GM12878 (cell line): ENCODE data around the gene NUAK1. TPM values are rescaled to one million over a fixed set of nuclear protein-coding genes. Genes with fewer than 3 reads are reported as not detected.

ENCODE experiments used
- ATAC-seq: fragments of 200-7000 bp; cut with Tn5 transposase; 3 replicates; pipeline ENCODE4 v1.9.1; 2020; ENCODE audit warnings: mild to moderate bottlenecking, moderate library complexity
- BruUV-seq: library from RNA; stranded (reverse); fragments of 400-500 nt; replicated peaks from 2 replicates; lab custom pipeline; 2021; lab: Mats Ljungman, UMichigan
- CTCF ChIA-PET: fragments of 300-600 bp; sonication (Branson Sonifier 250); formaldehyde crosslinking; extraction: SDS; loops from one replicate; lab custom pipeline; 2021; ENCODE audit warnings: inconsistent platforms; lab: Yijun Ruan, JAX
- POLR2A ChIA-PET: fragments of 350-600 bp; formaldehyde crosslinking; extraction: SDS; loops from one replicate; lab custom pipeline; 2021; ENCODE audit warnings: inconsistent platforms; lab: Charles Lee
- RAD21 ChIA-PET: fragments of 300-600 bp; sonication (Branson Sonifier 250); formaldehyde crosslinking; loops from one replicate; lab custom pipeline; 2023; ENCODE audit warnings: antibody characterized with exemption; ENCODE audit not compliant: unreplicated experiment; lab: Charles Lee
- SMC1A ChIA-PET: fragments of 300-600 bp; sonication (Branson Sonifier 250); formaldehyde crosslinking; loops from one replicate; lab custom pipeline; 2023; ENCODE audit not compliant: unreplicated experiment, uncharacterized antibody; lab: Charles Lee
- DNase-seq: peaks from one replicate; pipeline ENCODE4 v3.0.0-alpha.2; 2011; ENCODE audit warnings: low read depth, low spot score
- FAIRE-seq: peaks from 3 replicates; lab custom pipeline; 2011; peaks lifted over from hg19 to GRCh38; lab: Jason Lieb, UNC
- H2AFZ ChIP-seq: 2 replicates; pipeline ENCODE4 v1.6.0; 2011; ENCODE audit warnings: low read depth, low read length, control low read depth; ENCODE audit not compliant: control insufficient read depth
- H3K27ac ChIP-seq: 2 replicates; pipeline ENCODE4 v1.5.1; 2011; ENCODE audit warnings: control low read depth; ENCODE audit not compliant: control insufficient read depth, insufficient read depth
- H3K27me3 ChIP-seq, 2 experiments: replicated peaks in 1 of 2; 2 replicates each; pipeline versions ENCODE4 v1.6.0 to v1.6.1; 2011; ENCODE audit warnings: low read length in 1 of 2; ENCODE audit not compliant: control insufficient read depth in 2 of 2, insufficient read depth in 2 of 2
- H3K36me3 ChIP-seq, 2 experiments: 2 replicates each; pipeline ENCODE4 v1.5.1; 2011; ENCODE audit warnings: low read length in 1 of 2; ENCODE audit not compliant: control insufficient read depth in 2 of 2, insufficient read depth in 2 of 2
- H3K4me1 ChIP-seq: 2 replicates; pipeline ENCODE4 v1.6.1; 2011; ENCODE audit warnings: mild to moderate bottlenecking, low read length, moderate library complexity, mixed read lengths; ENCODE audit not compliant: control insufficient read depth, insufficient read depth
- H3K4me2 ChIP-seq: 2 replicates; pipeline ENCODE4 v1.6.0; 2011; ENCODE audit warnings: control low read depth; ENCODE audit not compliant: control insufficient read depth, insufficient read depth
- H3K4me3 ChIP-seq: fragments of 200-600 bp; sonication (generic); 2 replicates; pipeline ENCODE4 v1.5.1; 2016
- H3K79me2 ChIP-seq: 2 replicates; pipeline ENCODE4 v1.6.0; 2011; ENCODE audit warnings: low read length; ENCODE audit not compliant: control insufficient read depth, insufficient read depth
- H3K9ac ChIP-seq: 2 replicates; pipeline ENCODE4 v1.8.0; 2011; ENCODE audit warnings: low read length, control low read depth, mixed read lengths; ENCODE audit not compliant: control insufficient read depth, insufficient read depth
- H3K9me3 ChIP-seq: replicated peaks from 3 replicates; pipeline ENCODE4 v1.5.1; 2011; ENCODE audit warnings: mild to moderate bottlenecking, low read length; ENCODE audit not compliant: control insufficient read depth, insufficient read depth
- H4K20me1 ChIP-seq: 2 replicates; pipeline ENCODE4 v1.6.0; 2011; ENCODE audit not compliant: control insufficient read depth, insufficient read depth
- BRCA1 ChIP-seq: IDR thresholded peaks from 2 replicates; pipeline ENCODE4 v1.6.1; 2011; ENCODE audit warnings: low read depth, low read length, improper control_type of control experiment
- POU2F2 ChIP-seq: IDR thresholded peaks from 3 replicates; pipeline ENCODE4 v1.6.1; 2011; ENCODE audit warnings: low read depth, mild to moderate bottlenecking, low read length, borderline replicate concordance
- RAD21 ChIP-seq: IDR thresholded peaks from 2 replicates; pipeline ENCODE4 v1.6.1; 2011; ENCODE audit warnings: mild to moderate bottlenecking, low read depth, low read length, moderate library complexity; ENCODE audit not compliant: insufficient read depth
- RCOR1 ChIP-seq: conservative IDR thresholded peaks from 2 replicates; pipeline ENCODE4 v1.6.1; 2012; ENCODE audit warnings: low read depth, low read length, improper control_type of control experiment
- RUNX3 ChIP-seq: IDR thresholded peaks from 2 replicates; pipeline ENCODE4 v1.6.1; 2012; ENCODE audit warnings: low read length, inconsistent platforms
- SMC3 ChIP-seq: IDR thresholded peaks from 2 replicates; pipeline ENCODE4 v1.6.1; 2011; ENCODE audit warnings: low read length, improper control_type of control experiment, borderline replicate concordance
- YY1 ChIP-seq: IDR thresholded peaks from 2 replicates; pipeline ENCODE4 v1.6.1; 2011; ENCODE audit warnings: low read depth, mild to moderate bottlenecking, low read length
- WGBS: methylation state at CpG from one replicate; pipeline ENCODE4 v1.1.6; 2016; ENCODE audit warnings: low lambda C conversion rate; ENCODE audit not compliant: insufficient replicate concordance, insufficient coverage; ENCODE audit errors: missing lambda C conversion rate; 5-methylcytosine and 5-hydroxymethylcytosine counted together
- in situ Hi-C: fragments of 300-500 bp; cut with MboI; formaldehyde crosslinking; loops from 9 replicates; pipeline ENCODE4 v1.14.3; 2018; ENCODE audit warnings: mixed read lengths
- intact Hi-C: fragments of 100-400 bp; cut with micrococcal nuclease; formaldehyde crosslinking; loops from one replicate; pipeline ENCODE4 v1.14.2; 2022; ENCODE audit not compliant: unreplicated experiment
- polyA plus RNA-seq, 11 experiments: library from polyadenylated mRNA; depleted of rRNA in 4 of 11; unstranded in 6 of 11; stranded (reverse) in 5 of 11; fragments of >200 nt; fragmentation: Nextera tagmentation in 4 of 11; fragmentation: Illumina TruSeq in 1 of 11; extraction: Ambion mirVana in 4 of 11; extraction: Trizol in 1 of 11; gene quantifications; 1 replicate in 1 of 11; 2 replicates in 10 of 11; pipeline versions ENCODE4 v1.2.1 to v1.2.3, GENCODE V29; 2011 to 2016; ENCODE audit warnings: inconsistent platforms in 2 of 11, missing spikeins in 2 of 11, low read depth in 1 of 11
- total RNA-seq, 4 experiments: library from RNA; depleted of rRNA in 3 of 4; stranded (reverse); fragments of >200 nt in 3 of 4; fragmentation: Illumina TruSeq in 1 of 4; extraction: Trizol in 1 of 4; gene quantifications; 2 replicates each; pipeline versions ENCODE4 v1.2.1 to v1.2.3, GENCODE V29; 2013 to 2021
- TF ChIP-seq, protein P1 (sequence below), 3 experiments: IDR thresholded peaks in 2 of 3; conservative IDR thresholded peaks in 1 of 3; 2 replicates each; pipeline ENCODE4 v1.5.1; 2011; ENCODE audit warnings: low read depth in 3 of 3, low read length in 3 of 3, mild to moderate bottlenecking in 3 of 3, control low read depth in 2 of 3, moderate library complexity in 2 of 3, inconsistent platforms in 1 of 3, mixed read lengths in 1 of 3; ENCODE audit not compliant: control insufficient read depth in 2 of 3, insufficient read depth in 1 of 3; ENCODE audit errors: extremely low read depth in 1 of 3

Gene NUAK1
- total and polyA plus RNA-seq, 10 of the 15 experiments (the other 5 are each of a cell fraction or from before 2014, with no cell fraction given) = 0.03 to 0.42 (median 0.08) TPM; not detected in 2

DNA sequence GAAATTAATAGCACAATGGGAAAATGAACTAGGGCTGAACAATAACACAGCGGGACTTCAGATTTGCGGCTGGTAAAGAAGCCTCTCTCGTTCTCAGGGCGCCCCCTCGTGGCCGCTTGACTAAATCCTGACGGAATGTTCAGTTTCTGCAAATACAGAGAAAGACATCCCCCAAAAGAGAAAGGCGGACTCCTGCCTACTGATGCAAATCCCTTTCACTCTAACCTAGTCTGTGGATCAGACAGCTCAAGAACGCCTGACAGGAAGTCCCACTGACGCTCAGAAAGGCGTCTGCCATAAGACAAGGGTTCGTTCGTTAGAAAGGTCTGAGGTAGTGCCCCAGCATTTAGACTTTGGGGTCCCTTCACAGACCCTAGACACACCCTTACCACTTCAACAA lies 2.5 kb downstream of the NUAK1 start:
- H3K27ac ChIP-seq = no peak overlapping the region
- TF ChIP-seq, protein P1, sequence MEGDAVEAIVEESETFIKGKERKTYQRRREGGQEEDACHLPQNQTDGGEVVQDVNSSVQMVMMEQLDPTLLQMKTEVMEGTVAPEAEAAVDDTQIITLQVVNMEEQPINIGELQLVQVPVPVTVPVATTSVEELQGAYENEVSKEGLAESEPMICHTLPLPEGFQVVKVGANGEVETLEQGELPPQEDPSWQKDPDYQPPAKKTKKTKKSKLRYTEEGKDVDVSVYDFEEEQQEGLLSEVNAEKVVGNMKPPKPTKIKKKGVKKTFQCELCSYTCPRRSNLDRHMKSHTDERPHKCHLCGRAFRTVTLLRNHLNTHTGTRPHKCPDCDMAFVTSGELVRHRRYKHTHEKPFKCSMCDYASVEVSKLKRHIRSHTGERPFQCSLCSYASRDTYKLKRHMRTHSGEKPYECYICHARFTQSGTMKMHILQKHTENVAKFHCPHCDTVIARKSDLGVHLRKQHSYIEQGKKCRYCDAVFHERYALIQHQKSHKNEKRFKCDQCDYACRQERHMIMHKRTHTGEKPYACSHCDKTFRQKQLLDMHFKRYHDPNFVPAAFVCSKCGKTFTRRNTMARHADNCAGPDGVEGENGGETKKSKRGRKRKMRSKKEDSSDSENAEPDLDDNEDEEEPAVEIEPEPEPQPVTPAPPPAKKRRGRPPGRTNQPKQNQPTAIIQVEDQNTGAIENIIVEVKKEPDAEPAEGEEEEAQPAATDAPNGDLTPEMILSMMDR (IDR thresholded peaks at IDR 0.05 in 2 of 3, conservative IDR thresholded peaks at IDR 0.05 in 1 of 3; ENCODE audit: control insufficient read depth in 2 of 3, extremely low read depth in 1 of 3, insufficient read depth in 1 of 3, low read depth in 3 of 3, low read length in 3 of 3) = peak; percentile 61 to 88 (median 72)
- TF ChIP-seq RAD21 (peak; percentile 89), RUNX3 (peak; percentile 46; the same call in 1 of the 2 replicates), RCOR1 (no peak), POU2F2 (0 out of 3 replicates have a peak, but pooled peaks have one; percentile 14), BRCA1 (no peak), SMC3 (peak; percentile 93), YY1 (peak; percentile 57; the same call in 1 of the 2 replicates)
- TF ChIP-seq, all 136 proteins: peak for 6
- intact Hi-C loops = loop anchor here (1.0 to 10.0 kb wide), 3 partner anchors 181 to 716 kb away; no protein-coding TSS in a partner anchor
- no peak overlapping the region for H2AFZ ChIP-seq
- in situ Hi-C loops = no loop called here
- no peaks in the 10 kb centered on the region for H3K36me3 ChIP-seq
- no peaks in the 10 kb centered on the region; the same call in 2 of the 3 replicates for H3K9me3 ChIP-seq
- 0% methylated on average over 13 of the region's 13 CpGs for WGBS
- ChIA-PET CTCF (interaction anchor here (0.6 to 5.4 kb wide), 25 partner anchors 9 to 717 kb away, joined by 3 to 84 read pairs (median 4); no protein-coding TSS in a partner anchor), RAD21 (interaction anchor here (0.5 to 2.8 kb wide), 9 partner anchors 9 to 716 kb away, joined by 3 to 19 read pairs (median 5); no protein-coding TSS in a partner anchor), SMC1A (interaction anchor here (0.7 to 4.2 kb wide), 18 partner anchors 8 to 718 kb away, joined by 3 to 48 read pairs (median 4); no protein-coding TSS in a partner anchor), POLR2A (no interaction called here)
- H3K79me2 ChIP-seq = no peaks in the 10 kb centered on the region
- H3K27me3 ChIP-seq = peaks cover 7 to 26% of the 10 kb centered on the region in 2 experiments
- no peak overlapping the region for H3K4me3 ChIP-seq
- peak; percentile 41 for FAIRE-seq
- H3K4me1 ChIP-seq = no peaks in the 10 kb centered on the region
- H3K9ac ChIP-seq = no peak overlapping the region
- no peak overlapping the region for H3K4me2 ChIP-seq
- no peaks in the 10 kb centered on the region; the same call in 1 of the 2 replicates for H4K20me1 ChIP-seq
- no peak for DNase-seq
- BruUV-seq = no TSS peak
- peak; percentile 80 for ATAC-seq
